Transverse colon (tissue), 4 donors: ENCODE results near the gene TMEM270. TPM values are rescaled to one million over a fixed set of nuclear protein-coding genes. Genes with fewer than 3 reads are reported as not detected.

ENCODE experiments used
- DNase-seq: peaks from one replicate; pipeline ENCODE4 v3.0.0-alpha.2; 2019
- H3K27ac ChIP-seq, 4 donors: fragments of 200-600 bp; sonication (generic); 2 replicates each; pipeline ENCODE4 v1.5.1; 2016 to 2018; ENCODE audit warnings: inconsistent platforms in 4 of 4
- H3K27me3 ChIP-seq: fragments of 200-600 bp; sonication (generic); 2 replicates; pipeline ENCODE4 v1.5.1; 2017; ENCODE audit warnings: inconsistent platforms
- H3K36me3 ChIP-seq, 4 donors: fragments of 200-600 bp; sonication (generic); 2 replicates each; pipeline ENCODE4 v1.5.1; 2017 to 2019; ENCODE audit warnings: inconsistent platforms in 4 of 4
- H3K4me1 ChIP-seq, 4 donors: fragments of 200-600 bp; sonication (generic); 2 replicates each; pipeline ENCODE4 v1.5.1; 2017 to 2020; ENCODE audit warnings: inconsistent platforms in 4 of 4
- H3K4me3 ChIP-seq, 4 donors: fragments of 200-600 bp; sonication (generic); 1 replicate in 1 of 4; 2 replicates in 3 of 4; pipeline versions ENCODE4 v1.5.1 to v1.6.1; 2017 to 2019; ENCODE audit warnings: inconsistent platforms in 4 of 4
- H3K9me3 ChIP-seq, 2 donors: fragments of 200-600 bp; sonication (generic); 2 replicates each; pipeline ENCODE4 v1.5.1; 2017 to 2019; ENCODE audit warnings: inconsistent platforms in 2 of 2
- EP300 ChIP-seq: sonication (generic); formaldehyde crosslinking; IDR thresholded peaks from one replicate; pipeline ENCODE4 v1.6.1; 2017; ENCODE audit warnings: antibody characterized with exemption, low read depth
- POLR2A ChIP-seq: fragments of 450-650 bp; IDR thresholded peaks from one replicate; pipeline ENCODE4 v1.6.1; 2016; ENCODE audit warnings: antibody characterized with exemption, mild to moderate bottlenecking, moderate library complexity
- POLR2AphosphoS5 ChIP-seq, 3 donors: sonication (generic); formaldehyde crosslinking; IDR thresholded peaks; one replicate each; pipeline ENCODE4 v1.6.1; 2016; ENCODE audit warnings: antibody characterized with exemption in 3 of 3
- WGBS, 2 donors: methylation state at CpG; one replicate each; pipeline ENCODE4 v1.1.5; 2018; ENCODE audit warnings: low coverage in 1 of 2; 5-methylcytosine and 5-hydroxymethylcytosine counted together
- in situ Hi-C, 4 donors: fragments of 200-750 bp; cut with MboI; loops; one replicate each; pipeline versions ENCODE4 v1.15.0 to v1.15.1; 2017; ENCODE audit warnings: low sequenced_read_pairs in 3 of 4, low pct_ligation_motif_present in 1 of 4, low pct_unique_long_range_greater_than_20kb in 1 of 4
- intact Hi-C: fragments of 100-400 bp; cut with DNase I; formaldehyde crosslinking; loops from one replicate; pipeline ENCODE4 v1.15.1; 2023; ENCODE audit warnings: low total_unique reads
- total RNA-seq, 4 donors: library from RNA; depleted of rRNA; stranded (reverse); fragments of >200 nt; gene quantifications; one replicate each; pipeline ENCODE4 v1.1.0, GENCODE V29; 2016
- TF ChIP-seq, protein P1 (sequence below), 5 experiments: fragments of 200-600 bp in 3 of 5; fragments of 450-650 bp in 2 of 5; sonication (generic) in 3 of 5; IDR thresholded peaks; 1 replicate in 2 of 5; 2 replicates in 3 of 5; pipeline ENCODE4 v1.5.1; 2016 to 2017; ENCODE audit warnings: antibody characterized with exemption in 5 of 5, inconsistent platforms in 3 of 5, mild to moderate bottlenecking in 2 of 5, moderate library complexity in 1 of 5

Gene TMEM270
- total RNA-seq, 4 donors from 2014 or later: not detected

GRCh38 chr7:73839743-73840714 is 20.9 kb upstream of the TMEM270 start:
- H3K36me3 ChIP-seq: no peaks in the 10 kb centered on the region
- no peaks in the 10 kb centered on the region for H3K27me3 ChIP-seq
- DNase-seq: no peak
- no peak overlapping the region for H3K4me3 ChIP-seq
- WGBS, 2 donors: 92 to 94% methylated on average over 6 to 22 of the region's 22 CpGs
- TF ChIP-seq EP300: no peak
- no peak for TF ChIP-seq POLR2A
- TF ChIP-seq POLR2AphosphoS5 (IDR thresholded peaks at IDR 0.05): no peak
- TF ChIP-seq, protein P1, sequence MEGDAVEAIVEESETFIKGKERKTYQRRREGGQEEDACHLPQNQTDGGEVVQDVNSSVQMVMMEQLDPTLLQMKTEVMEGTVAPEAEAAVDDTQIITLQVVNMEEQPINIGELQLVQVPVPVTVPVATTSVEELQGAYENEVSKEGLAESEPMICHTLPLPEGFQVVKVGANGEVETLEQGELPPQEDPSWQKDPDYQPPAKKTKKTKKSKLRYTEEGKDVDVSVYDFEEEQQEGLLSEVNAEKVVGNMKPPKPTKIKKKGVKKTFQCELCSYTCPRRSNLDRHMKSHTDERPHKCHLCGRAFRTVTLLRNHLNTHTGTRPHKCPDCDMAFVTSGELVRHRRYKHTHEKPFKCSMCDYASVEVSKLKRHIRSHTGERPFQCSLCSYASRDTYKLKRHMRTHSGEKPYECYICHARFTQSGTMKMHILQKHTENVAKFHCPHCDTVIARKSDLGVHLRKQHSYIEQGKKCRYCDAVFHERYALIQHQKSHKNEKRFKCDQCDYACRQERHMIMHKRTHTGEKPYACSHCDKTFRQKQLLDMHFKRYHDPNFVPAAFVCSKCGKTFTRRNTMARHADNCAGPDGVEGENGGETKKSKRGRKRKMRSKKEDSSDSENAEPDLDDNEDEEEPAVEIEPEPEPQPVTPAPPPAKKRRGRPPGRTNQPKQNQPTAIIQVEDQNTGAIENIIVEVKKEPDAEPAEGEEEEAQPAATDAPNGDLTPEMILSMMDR (IDR thresholded peaks at IDR 0.05): no peak
- peaks cover 8 to 21% (median 11%) of the 10 kb centered on the region in 4 donors for H3K4me1 ChIP-seq
- no peaks in the 10 kb centered on the region for H3K9me3 ChIP-seq
- in situ Hi-C loops (no loop called here), intact Hi-C loops (no loop called here)
- no peak overlapping the region for H3K27ac ChIP-seq

- Histone ChIP-seq H3K36me3 (no peaks in the 10 kb centered on the region), H3K4me1 (peaks cover 8 to 24% (median 11%) of the 10 kb centered on the region in 4 donors), H3K27ac (no peak overlapping the region), H3K4me3 (no peak overlapping the region), H3K9me3 (no peaks in the 10 kb centered on the region), H3K27me3 (no peaks in the 10 kb centered on the region)
- DNase-seq: no peak
- intact Hi-C loops (no loop called here), in situ Hi-C loops (no loop called here)
- 92 to 93% methylated on average over 6 to 16 of the region's 16 CpGs for WGBS, 2 donors
- TF ChIP-seq POLR2AphosphoS5 (IDR thresholded peaks at IDR 0.05) (no peak), POLR2A (no peak)
- TF ChIP-seq, protein P1 (IDR thresholded peaks at IDR 0.05): no peak
Observed at GRCh38 chr7:73840715-73841379, 20.1 kb upstream of the TMEM270 start.

DNA sequence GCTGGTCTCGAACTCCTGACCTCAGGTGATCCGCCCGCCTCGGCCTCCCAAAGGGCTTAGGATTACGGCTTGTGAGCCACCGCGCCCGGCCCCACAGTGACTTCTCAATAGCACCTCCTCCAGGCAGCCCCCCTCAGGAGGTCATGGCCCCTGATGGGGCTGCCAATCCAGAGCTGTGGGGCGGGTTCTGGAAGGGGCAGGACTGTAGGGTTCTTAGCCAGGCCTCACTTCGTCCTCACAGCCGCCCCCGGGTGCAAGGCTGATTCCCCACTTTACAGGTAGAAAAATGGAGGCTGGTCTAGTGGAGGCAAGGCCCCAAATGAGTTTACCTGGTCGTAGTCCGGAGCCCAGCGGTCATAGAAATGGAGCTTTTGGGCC is 19.3 kb upstream of the TMEM270 start:
- H3K36me3 ChIP-seq: no peaks in the 10 kb centered on the region
- H3K27ac ChIP-seq: peak overlapping the region; percentile 69 to 84 (median 82)
- intact Hi-C loops (no loop called here), in situ Hi-C loops (no loop called here)
- TF ChIP-seq POLR2A (no peak), EP300 (no peak), POLR2AphosphoS5 (IDR thresholded peaks at IDR 0.05) (no peak)
- TF ChIP-seq, protein P1 (IDR thresholded peaks at IDR 0.05): no peak
- DNase-seq: peak; percentile 22
- WGBS, 2 donors: 55% methylated on average over 3 of the region's 15 CpGs; no CpG with 5 or more reads in 1 of the 2 donors
- no peaks in the 10 kb centered on the region for H3K9me3 ChIP-seq
- no peaks in the 10 kb centered on the region for H3K27me3 ChIP-seq
- peaks cover 8 to 24% (median 11%) of the 10 kb centered on the region in 4 donors for H3K4me1 ChIP-seq
- H3K4me3 ChIP-seq: peak overlapping the region; percentile 29 to 65 (median 52)
